NB4 (cell line): Measurements from ENCODE around the gene NUMA1.

Experiments
- CTCF ChIP-seq: IDR thresholded peaks from one replicate; pipeline ENCODE4 v1.5.1; 2012; ENCODE audit warnings: low read depth, low read length
- POLR2A ChIP-seq: IDR thresholded peaks from 2 replicates; pipeline ENCODE4 v1.6.1; 2011; ENCODE audit warnings: mild to moderate bottlenecking; ENCODE audit not compliant: insufficient read length; ENCODE audit errors: extremely low read depth

DNA sequence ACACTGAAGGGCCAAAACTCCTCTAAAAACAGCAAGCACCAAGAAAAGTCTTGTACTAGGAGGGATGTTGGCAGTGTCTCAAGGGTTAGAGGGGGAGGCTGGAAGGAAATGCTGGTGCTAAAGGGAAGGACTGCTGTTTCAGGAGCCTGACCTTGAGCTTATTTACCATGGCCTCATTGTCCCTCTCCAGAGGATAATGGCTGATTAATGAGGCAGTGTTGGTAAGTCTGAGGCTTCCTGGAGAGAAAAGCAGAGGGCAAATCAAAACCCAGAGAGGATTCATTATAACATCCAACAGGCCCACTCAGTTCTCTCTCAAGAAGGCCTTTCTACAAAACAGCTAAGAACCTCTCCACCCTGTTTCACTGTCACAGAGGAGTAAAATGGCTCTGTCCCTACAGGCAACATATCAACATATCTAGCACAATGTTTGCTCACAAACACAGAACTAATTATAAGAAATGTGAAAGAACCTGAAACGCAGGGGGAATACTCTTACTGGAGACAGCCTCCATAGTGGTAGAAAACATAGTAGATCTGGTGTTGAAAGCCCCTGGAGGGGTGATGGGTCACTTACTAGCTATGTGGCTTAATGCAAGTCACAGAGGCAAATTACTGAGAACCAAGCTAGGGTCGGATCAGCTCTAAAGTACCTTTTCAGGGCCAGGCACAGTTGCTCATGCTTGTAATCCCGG is 31.4 kb downstream of the NUMA1 start:
- no peak for TF ChIP-seq CTCF
- no peak for TF ChIP-seq POLR2A
